OCI-LY7 (cell line): ENCODE measurements around the gene USP43.

ENCODE experiments used
- CTCF ChIP-seq: fragments of 200-600 bp; sonication (generic); conservative IDR thresholded peaks from 2 replicates; pipeline ENCODE4 v1.5.1; 2014; ENCODE audit warnings: mild to moderate bottlenecking, antibody characterized with exemption, low read length, moderate library complexity, mixed read lengths
- EZH2phosphoT487 ChIP-seq: fragments of 200-600 bp; sonication (generic); IDR thresholded peaks from 2 replicates; pipeline ENCODE4 v1.6.1; 2018; ENCODE audit warnings: low read depth, borderline replicate concordance, mild to moderate bottlenecking, mixed run types, antibody characterized with exemption, low read length, moderate library complexity, mixed read lengths

GRCh38 chr17:9648521-9649110 lies 3.3 kb downstream of the USP43 start:
- TF ChIP-seq CTCF (no peak), EZH2phosphoT487 (no peak)
